T-helper 1 cell treated with Interleukin-12 subunit alpha and Interleukin-12 subunit beta and Interleukin-4 antibody, amounts not matched to agents 30 ng/mL and 1 ng/mL, for 36 hours (primary cell): ENCODE data around the gene ADM5. TPM values are rescaled to one million over a fixed set of nuclear protein-coding genes. Genes with fewer than 3 reads are reported as not detected.

Source experiments
- intact Hi-C: fragments of 100-400 bp; cut with micrococcal nuclease; formaldehyde crosslinking; loops from one replicate; pipeline ENCODE4 v1.15.1; 2024
- total RNA-seq: library from RNA; stranded (reverse); gene quantifications from 2 replicates; pipeline ENCODE4 v1.2.3, GENCODE V29; 2022

ADM5 gene
- total RNA-seq, 1 donor from 2014 or later, result 4.4 TPM

- intact Hi-C loops, result no loop called here
Measured at GRCh38 chr19:49658139-49658517, 31.3 kb upstream of the ADM5 start.

GRCh38 chr19:49658566-49659442 lies 30.6 kb upstream of the ADM5 start:
- intact Hi-C loops, result no loop called here

- intact Hi-C loops, result loop anchor here (10.0 kb wide), 1 partner anchor 1486 kb away; the partner anchor contains the start of genes LIG1 and ZSWIM9
Measured at GRCh38 chr19:49660338-49660961, 28.9 kb upstream of the ADM5 start.

- intact Hi-C loops, result loop anchor here (10.0 kb wide), 1 partner anchor 1487 kb away; the partner anchor contains the start of genes LIG1 and ZSWIM9
Measured at GRCh38 chr19:49662011-49662410, 27.4 kb upstream of the ADM5 start.

GRCh38 chr19:49663224-49663623 lies 26.2 kb upstream of the ADM5 start:
- intact Hi-C loops, result loop anchor here (10.0 kb wide), 1 partner anchor 1488 kb away; the partner anchor contains the start of genes LIG1 and ZSWIM9

GRCh38 chr19:49664171-49665035 lies 25.0 kb upstream of the ADM5 start:
- intact Hi-C loops, result loop anchor here (1.0 to 10.0 kb wide), 10 partner anchors 12 to 1490 kb away; partner anchors contain the start of genes FUZ, LIG1, NOSIP and RPS11

- intact Hi-C loops, result loop anchor here (1.0 to 10.0 kb wide), 8 partner anchors 11 to 1490 kb away; partner anchors contain the start of genes FUZ, LIG1, RPS11 and RRAS
Measured at GRCh38 chr19:49665036-49665350, 24.4 kb upstream of the ADM5 start.

- intact Hi-C loops, result loop anchor here (1.0 to 10.0 kb wide), 8 partner anchors 11 to 1491 kb away; partner anchors contain the start of genes FUZ, LIG1, RPS11 and RRAS
Measured at GRCh38 chr19:49665351-49666119, 23.9 kb upstream of the ADM5 start, which contains the start of the genes BCL2L12 and IRF3. Gene BCL2L12, plus strand, starts transcription at chr19:49665933. Its CDS starts 760 bp downstream, at chr19:49666693. Gene IRF3, minus strand, starts transcription at chr19:49665857. Its CDS starts 1,019 bp downstream, at chr19:49664838.

- intact Hi-C loops, result loop anchor here (10.0 kb wide), 1 partner anchor 1491 kb away; the partner anchor contains the start of genes LIG1 and ZSWIM9
Measured at GRCh38 chr19:49666120-49666444, 23.3 kb upstream of the ADM5 start.

GRCh38 chr19:49667473-49667872 lies 21.9 kb upstream of the ADM5 start:
- intact Hi-C loops, result loop anchor here (10.0 kb wide), 1 partner anchor 1493 kb away; the partner anchor contains the start of genes LIG1 and ZSWIM9

- intact Hi-C loops, result loop anchor here (10.0 kb wide), 1 partner anchor 1495 kb away; the partner anchor contains the start of genes LIG1 and ZSWIM9
Measured at GRCh38 chr19:49669516-49669915, 19.9 kb upstream of the ADM5 start.

GRCh38 chr19:49672131-49672919 lies 17.1 kb upstream of the ADM5 start:
- intact Hi-C loops, result no loop called here

- intact Hi-C loops, result loop anchor here (1.0 to 5.0 kb wide), 9 partner anchors 11 to 344 kb away; partner anchors contain the start of genes AKT1S1, BCL2L12, FUZ and IRF3
Measured at GRCh38 chr19:49676136-49676783, 13.1 kb upstream of the ADM5 start.

- intact Hi-C loops, result loop anchor here (1.0 to 5.0 kb wide), 9 partner anchors 12 to 345 kb away; partner anchors contain the start of genes AKT1S1, BCL2L12, FUZ and IRF3
Measured at GRCh38 chr19:49676784-49677230, 12.6 kb upstream of the ADM5 start.

- intact Hi-C loops, result loop anchor here (2.0 to 5.0 kb wide), 3 partner anchors 191 to 345 kb away; no protein-coding TSS in a partner anchor
Measured at GRCh38 chr19:49677231-49677900, 12.0 kb upstream of the ADM5 start, which contains the start of gene PRMT1. Gene PRMT1, plus strand, starts transcription at chr19:49677271. Its CDS starts 10 bp downstream, at chr19:49677281.

GRCh38 chr19:49677901-49678674 lies 11.3 kb upstream of the ADM5 start:
- intact Hi-C loops, result loop anchor here (1.0 to 5.0 kb wide), 8 partner anchors 88 to 346 kb away; partner anchors contain the start of genes ALDH16A1 and FLT3LG
